Measurements from ENCODE around the gene TMEM50B. TPM values are rescaled to one million over a fixed set of nuclear protein-coding genes. Genes with fewer than 3 reads are reported as not detected.
"Not testable (repeated sequence)": the region's sequence is repeated elsewhere in the genome, so short reads cannot be mapped to it uniquely, and the experiment has no call there.

The TMEM50B gene
- total RNA-seq, 2 experiments from 2014 or later, result 38.4 to 40.3 TPM

- POLR2A ChIA-PET, result interaction anchor here (1.3 kb wide), 1 partner anchor 66 kb away, joined by 3 read pairs; the partner anchor contains the start of gene SON
- peaks cover 22% of the 10 kb centered on the region for H3K4me1 ChIP-seq (ENCODE audit: insufficient read depth, low read length)
- TF ChIP-seq, protein P1, sequence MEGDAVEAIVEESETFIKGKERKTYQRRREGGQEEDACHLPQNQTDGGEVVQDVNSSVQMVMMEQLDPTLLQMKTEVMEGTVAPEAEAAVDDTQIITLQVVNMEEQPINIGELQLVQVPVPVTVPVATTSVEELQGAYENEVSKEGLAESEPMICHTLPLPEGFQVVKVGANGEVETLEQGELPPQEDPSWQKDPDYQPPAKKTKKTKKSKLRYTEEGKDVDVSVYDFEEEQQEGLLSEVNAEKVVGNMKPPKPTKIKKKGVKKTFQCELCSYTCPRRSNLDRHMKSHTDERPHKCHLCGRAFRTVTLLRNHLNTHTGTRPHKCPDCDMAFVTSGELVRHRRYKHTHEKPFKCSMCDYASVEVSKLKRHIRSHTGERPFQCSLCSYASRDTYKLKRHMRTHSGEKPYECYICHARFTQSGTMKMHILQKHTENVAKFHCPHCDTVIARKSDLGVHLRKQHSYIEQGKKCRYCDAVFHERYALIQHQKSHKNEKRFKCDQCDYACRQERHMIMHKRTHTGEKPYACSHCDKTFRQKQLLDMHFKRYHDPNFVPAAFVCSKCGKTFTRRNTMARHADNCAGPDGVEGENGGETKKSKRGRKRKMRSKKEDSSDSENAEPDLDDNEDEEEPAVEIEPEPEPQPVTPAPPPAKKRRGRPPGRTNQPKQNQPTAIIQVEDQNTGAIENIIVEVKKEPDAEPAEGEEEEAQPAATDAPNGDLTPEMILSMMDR (IDR thresholded peaks at IDR 0.05), result no peak
- Mint-ChIP-seq H3K4me3 (peak overlapping the region; percentile 75), H3K4me1 (ENCODE audit: low read depth) (peaks cover 29% of the 10 kb centered on the region), H3K36me3 (ENCODE audit: low read depth) (peaks cover 12% of the 10 kb centered on the region), H3K27ac (peak overlapping the region; percentile 61), H3K27me3 (no peaks in the 10 kb centered on the region), H3K9me3 (no peaks in the 10 kb centered on the region)
- no peaks in the 10 kb centered on the region for H3K9me3 ChIP-seq (ENCODE audit: control insufficient read depth in 1 of 2, insufficient read depth in 1 of 2, low read length in 2 of 2)
- H3K27me3 ChIP-seq (ENCODE audit: control insufficient read depth in 1 of 2, insufficient read depth in 2 of 2, low read length in 2 of 2), result no peaks in the 10 kb centered on the region
- intact Hi-C loops (cut with DNase I, micrococcal nuclease), result loop anchor here in 1 of 2 experiments (5.0 kb wide), 1 partner anchor 705 kb away; the partner anchor contains the start of gene PAXBP1
- H3K4me3 ChIP-seq (ENCODE audit: low read length), result no peak overlapping the region
- H3K36me3 ChIP-seq (ENCODE audit: insufficient read depth, low read length), result no peaks in the 10 kb centered on the region
- DNase-seq (no peak), ATAC-seq (ENCODE audit: poor library complexity) (no peak)
- CTCF ChIA-PET, result no interaction called here
- no peak overlapping the region for H3K27ac ChIP-seq (ENCODE audit: low read depth in 1 of 2, low read length in 2 of 2)
Measured at GRCh38 chr21:33477066-33477465, 2.7 kb downstream of the TMEM50B start.

DNA sequence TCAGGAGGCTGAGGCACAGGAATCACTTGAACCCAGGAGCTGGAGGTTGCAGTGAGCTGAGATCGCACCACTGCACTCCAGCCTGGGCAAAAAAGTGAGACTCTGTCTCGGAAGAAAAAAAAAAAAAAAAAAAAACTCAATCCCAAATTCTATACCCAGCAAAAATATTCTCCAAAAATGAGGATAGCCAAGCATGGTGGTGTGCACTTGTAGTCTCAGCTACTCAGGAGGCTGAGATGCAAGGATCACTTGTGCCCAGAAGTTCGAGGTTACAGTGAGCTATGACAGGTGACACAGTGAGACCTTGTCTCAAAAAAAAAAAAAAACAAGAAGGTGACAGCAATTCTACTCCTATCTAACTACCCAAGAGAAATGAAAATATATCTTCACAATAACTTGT is 6.4 kb downstream of the TMEM50B start:
- Mint-ChIP-seq H3K27ac (no peak overlapping the region), H3K36me3 (ENCODE audit: low read depth) (peaks cover 9% of the 10 kb centered on the region), H3K4me3 (no peak overlapping the region), H3K27me3 (no peaks in the 10 kb centered on the region), H3K9me3 (no peaks in the 10 kb centered on the region), H3K4me1 (ENCODE audit: low read depth) (peaks cover 24% of the 10 kb centered on the region)
- POLR2A ChIA-PET, result interaction anchor here (0.6 kb wide), 1 partner anchor 12 kb away, joined by 3 read pairs; no protein-coding TSS in a partner anchor
- Histone ChIP-seq H3K4me1 (ENCODE audit: insufficient read depth, low read length) (peaks cover 10% of the 10 kb centered on the region), H3K27me3 (ENCODE audit: control insufficient read depth in 1 of 2, insufficient read depth in 2 of 2, low read length in 2 of 2) (no peaks in the 10 kb centered on the region), H3K36me3 (ENCODE audit: insufficient read depth, low read length) (no peaks in the 10 kb centered on the region), H3K9me3 (ENCODE audit: control insufficient read depth in 1 of 2, insufficient read depth in 1 of 2, low read length in 2 of 2) (no peaks in the 10 kb centered on the region), H3K4me3 (ENCODE audit: low read length) (no peak overlapping the region), H3K27ac (ENCODE audit: low read depth in 1 of 2, low read length in 2 of 2) (no peak overlapping the region)
- no peak for ATAC-seq (ENCODE audit: poor library complexity)
- CTCF ChIA-PET, result no interaction called here
- intact Hi-C loops (cut with DNase I, micrococcal nuclease), result no loop called here
- TF ChIP-seq, protein P1 (IDR thresholded peaks at IDR 0.05), result no peak
- DNase-seq, result no peak

DNA sequence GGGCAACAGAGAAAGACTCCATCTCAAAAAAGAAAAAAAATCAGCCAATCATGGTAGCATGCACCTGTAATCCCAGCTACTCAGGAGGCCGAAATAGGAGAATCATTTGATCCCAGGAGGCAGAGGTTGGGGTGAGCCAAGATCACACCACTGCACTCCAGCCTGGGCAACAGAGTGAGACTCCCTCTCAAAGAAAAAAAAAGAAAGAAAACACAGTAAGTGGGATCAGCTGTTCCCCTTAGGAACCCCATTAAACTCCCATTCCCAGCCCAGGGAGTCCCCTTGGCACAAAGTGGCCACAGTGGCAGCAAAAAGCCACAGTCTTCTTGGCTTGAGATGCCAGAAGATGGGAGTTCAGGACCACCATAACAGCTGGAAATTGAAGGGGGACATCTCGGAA is 9.1 kb downstream of the TMEM50B start:
- Histone ChIP-seq H3K4me3 (ENCODE audit: low read length) (no peak overlapping the region), H3K36me3 (ENCODE audit: insufficient read depth, low read length) (peaks cover 2% of the 10 kb centered on the region), H3K9me3 (ENCODE audit: control insufficient read depth in 1 of 2, insufficient read depth in 1 of 2, low read length in 2 of 2) (no peaks in the 10 kb centered on the region), H3K27ac (ENCODE audit: low read depth in 1 of 2, low read length in 2 of 2) (no peak overlapping the region), H3K4me1 (ENCODE audit: insufficient read depth, low read length) (no peaks in the 10 kb centered on the region), H3K27me3 (ENCODE audit: control insufficient read depth in 1 of 2, insufficient read depth in 2 of 2, low read length in 2 of 2) (no peaks in the 10 kb centered on the region)
- ATAC-seq (ENCODE audit: poor library complexity) (no peak), DNase-seq (no peak)
- intact Hi-C loops (cut with DNase I, micrococcal nuclease), result no loop called here
- peaks cover 30% of the 10 kb centered on the region for H3K36me3 Mint-ChIP-seq (ENCODE audit: low read depth)
- ChIA-PET CTCF (no interaction called here), POLR2A (no interaction called here)
- peaks cover 21% of the 10 kb centered on the region for H3K4me1 Mint-ChIP-seq (ENCODE audit: low read depth)
- no peaks in the 10 kb centered on the region for H3K27me3 Mint-ChIP-seq
- H3K27ac Mint-ChIP-seq, result no peak overlapping the region
- TF ChIP-seq, protein P1 (IDR thresholded peaks at IDR 0.05), result no peak
- H3K4me3 Mint-ChIP-seq, result no peak overlapping the region
- no peaks in the 10 kb centered on the region for H3K9me3 Mint-ChIP-seq

DNA sequence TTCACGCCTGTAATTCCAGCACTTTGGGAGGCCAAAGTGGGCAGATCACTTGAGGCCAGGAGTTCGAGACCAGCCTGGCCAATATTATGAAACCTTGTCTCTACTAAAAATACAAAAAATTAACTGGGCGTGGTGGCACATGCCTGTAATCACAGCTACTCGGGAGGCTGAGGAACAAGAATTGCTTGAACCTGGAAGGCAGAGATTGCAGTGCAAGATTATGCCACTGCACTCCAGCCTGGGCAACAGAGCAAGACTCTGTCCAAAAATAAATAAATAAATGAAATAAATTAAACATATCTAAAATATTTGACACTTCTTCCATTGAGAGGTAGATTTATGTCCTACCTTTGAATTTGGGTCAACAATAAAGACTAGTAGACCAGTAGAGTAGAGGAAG is 10.6 kb downstream of the TMEM50B start:
- H3K27ac Mint-ChIP-seq; H3K4me1 ChIP-seq (ENCODE audit: insufficient read depth, low read length); H3K4me3 ChIP-seq (ENCODE audit: low read length); H3K9me3 Mint-ChIP-seq; ATAC-seq (ENCODE audit: poor library complexity); CTCF ChIA-PET; DNase-seq; H3K27me3 ChIP-seq (ENCODE audit: control insufficient read depth in 1 of 2, insufficient read depth in 2 of 2, low read length in 2 of 2); H3K9me3 ChIP-seq (ENCODE audit: control insufficient read depth in 1 of 2, insufficient read depth in 1 of 2, low read length in 2 of 2); H3K27ac ChIP-seq (ENCODE audit: low read depth in 1 of 2, low read length in 2 of 2); intact Hi-C loops (cut with DNase I, micrococcal nuclease); H3K27me3 Mint-ChIP-seq; H3K4me3 Mint-ChIP-seq: not testable (repeated sequence)
- peaks cover 16% of the 10 kb centered on the region for H3K36me3 ChIP-seq (ENCODE audit: insufficient read depth, low read length)
- H3K36me3 Mint-ChIP-seq (ENCODE audit: low read depth), result peaks cover 41% of the 10 kb centered on the region
- peaks cover 21% of the 10 kb centered on the region for H3K4me1 Mint-ChIP-seq (ENCODE audit: low read depth)
- POLR2A ChIA-PET, result interaction anchor here (0.7 to 1.4 kb wide), 2 partner anchors 11 to 107 kb away, joined by 3 to 4 read pairs; partner anchors contain the start of gene TMEM50B

Measured in CD4-positive, alpha-beta T cell (primary cell).